GM23248 (cell line): ENCODE results near the gene EYA4.

ENCODE experiments used
- EZH2 ChIP-seq: fragments of 200-600 bp; sonication (generic); IDR thresholded peaks from 2 replicates; pipeline ENCODE4 v1.6.1; 2018; ENCODE audit warnings: antibody characterized with exemption, mild to moderate bottlenecking; ENCODE audit not compliant: insufficient read depth, poor library complexity, severe bottlenecking
- EZH2phosphoT487 ChIP-seq: fragments of 200-600 bp; sonication (generic); IDR thresholded peaks from 2 replicates; pipeline ENCODE4 v1.6.1; 2018; ENCODE audit warnings: antibody characterized with exemption, moderate library complexity, mild to moderate bottlenecking, low read depth; ENCODE audit not compliant: insufficient read depth

DNA sequence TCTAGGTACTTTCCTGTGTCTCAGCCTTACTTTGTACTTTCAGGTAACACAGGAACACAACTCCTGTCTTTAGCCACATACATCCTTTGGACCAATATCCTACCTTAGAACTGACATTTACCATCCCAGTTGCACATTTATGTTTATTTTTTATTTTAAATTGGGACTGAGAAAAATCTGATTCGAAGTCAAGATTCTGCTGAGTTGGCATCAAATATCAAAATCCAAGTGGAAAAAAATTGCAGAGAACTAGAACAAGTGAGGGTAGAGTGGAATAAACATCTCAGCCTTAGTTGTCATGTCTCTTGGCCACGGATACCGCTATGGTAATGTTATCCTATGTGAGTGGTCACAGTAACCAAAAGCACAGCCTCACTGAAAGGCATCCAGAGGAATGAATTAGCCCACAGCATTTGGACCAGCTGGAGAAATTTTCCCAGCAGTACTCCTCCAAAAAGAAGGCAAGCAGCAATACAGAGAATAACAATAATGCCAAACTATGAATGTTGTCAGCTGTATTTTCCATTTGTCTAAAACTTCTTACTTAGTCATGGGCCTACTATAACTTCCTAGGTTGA lies 17.6 kb upstream of the EYA4 start:
- TF ChIP-seq EZH2 (no peak), EZH2phosphoT487 (no peak)
